GM18870 (cell line): ENCODE data around the gene F8.

Experiments used
- ATAC-seq: cut with Tn5 transposase; IDR thresholded peaks from one replicate; pipeline ENCODE4 v1.9.1; 2021; ENCODE audit warnings: moderate library complexity; ENCODE audit not compliant: unreplicated experiment

Gene F8

GRCh38 chrX:154791467-154791866 lies 231.1 kb downstream of the F8 start:
- ATAC-seq, result no peak
